GM19463 (cell line): ENCODE measurements around the gene MAP3K15.

ENCODE experiments used
- ATAC-seq: cut with Tn5 transposase; IDR thresholded peaks from one replicate; pipeline ENCODE4 v1.9.1; 2021; ENCODE audit warnings: mild to moderate bottlenecking, moderate library complexity; ENCODE audit not compliant: unreplicated experiment

MAP3K15 gene

GRCh38 chrX:19514791-19515614 lies at the start of gene MAP3K15:
Gene MAP3K15 (minus strand): TSS chrX:19515508. CDS start chrX:19515261, 247 bp downstream.
- ATAC-seq, result peak; percentile 56

- no peak for ATAC-seq
Measured at GRCh38 chrX:19564606-19565005, 49.3 kb upstream of the MAP3K15 start.

GRCh38 chrX:19563746-19564145 lies 48.4 kb upstream of the MAP3K15 start:
- ATAC-seq, result peak; percentile 26

GRCh38 chrX:19563327-19563726 lies 48.0 kb upstream of the MAP3K15 start:
- ATAC-seq, result peak; percentile 47

GRCh38 chrX:19560611-19561010 lies 45.3 kb upstream of the MAP3K15 start:
- no peak for ATAC-seq

- no peak for ATAC-seq
Measured at GRCh38 chrX:19557822-19558221, 42.5 kb upstream of the MAP3K15 start.

- ATAC-seq, result peak; percentile 49
Measured at GRCh38 chrX:19556202-19556601, 40.9 kb upstream of the MAP3K15 start.

GRCh38 chrX:19555683-19556082 lies 40.4 kb upstream of the MAP3K15 start:
- no peak for ATAC-seq

- no peak for ATAC-seq
Measured at GRCh38 chrX:19555236-19555635, 39.9 kb upstream of the MAP3K15 start.

GRCh38 chrX:19554786-19555185 lies 39.5 kb upstream of the MAP3K15 start:
- ATAC-seq, result peak; percentile 62

- no peak for ATAC-seq
Measured at GRCh38 chrX:19552793-19553192, 37.5 kb upstream of the MAP3K15 start.

GRCh38 chrX:19549838-19550237 lies 34.5 kb upstream of the MAP3K15 start:
- ATAC-seq, result no peak

GRCh38 chrX:19548934-19549333 lies 33.6 kb upstream of the MAP3K15 start:
- ATAC-seq, result no peak

GRCh38 chrX:19548279-19548678 lies 33.0 kb upstream of the MAP3K15 start:
- ATAC-seq, result no peak

- ATAC-seq, result no peak
Measured at GRCh38 chrX:19545651-19546050, 30.3 kb upstream of the MAP3K15 start.

GRCh38 chrX:19544693-19545305 lies 29.5 kb upstream of the MAP3K15 start:
- ATAC-seq, result peak; percentile 76

GRCh38 chrX:19543951-19544381 lies 28.7 kb upstream of the MAP3K15 start:
- ATAC-seq, result no peak

GRCh38 chrX:19543020-19543715 lies 27.9 kb upstream of the MAP3K15 start:
- no peak for ATAC-seq

- no peak for ATAC-seq
Measured at GRCh38 chrX:19541931-19542330, 26.6 kb upstream of the MAP3K15 start.

- ATAC-seq, result no peak
Measured at GRCh38 chrX:19541196-19541595, 25.9 kb upstream of the MAP3K15 start.

- ATAC-seq, result no peak
Measured at GRCh38 chrX:19540076-19540475, 24.8 kb upstream of the MAP3K15 start.

GRCh38 chrX:19539665-19540064 lies 24.4 kb upstream of the MAP3K15 start:
- no peak for ATAC-seq
